PC-3 (cell line): ENCODE data around the gene TTLL4. TPM values are rescaled to one million over a fixed set of nuclear protein-coding genes. Genes with fewer than 3 reads are reported as not detected.
A peak's percentile ranks its signal among the peaks of the same experiment; 100 is the strongest.

ENCODE experiments used
- ATAC-seq: fragments of 200-7000 bp; cut with Tn5 transposase; 2 replicates; pipeline ENCODE4 v1.9.1; 2020; ENCODE audit warnings: mild to moderate bottlenecking, moderate library complexity
- Bru-seq: library from RNA; stranded (reverse); fragments of 400-500 nt; gene quantifications from one replicate; lab custom pipeline; 2021; lab: Mats Ljungman, UMichigan
- BruChase-seq, 2 experiments: library from RNA; stranded (reverse); fragments of 400-500 nt; gene quantifications; one replicate each; lab custom pipeline; 2021; lab: Mats Ljungman, UMichigan
- BruUV-seq: library from RNA; stranded (reverse); fragments of 400-500 nt; replicated peaks from 2 replicates; lab custom pipeline; 2021; lab: Mats Ljungman, UMichigan
- CTCF ChIA-PET: fragments of 300-600 bp; sonication (Branson Sonifier 250); formaldehyde crosslinking; loops from one replicate; lab custom pipeline; 2022; ENCODE audit warnings: antibody characterized with exemption; lab: Charles Lee
- POLR2A ChIA-PET: fragments of 300-600 bp; sonication (Branson Sonifier 250); formaldehyde crosslinking; loops from one replicate; lab custom pipeline; 2022; ENCODE audit warnings: antibody characterized with exemption; ENCODE audit not compliant: unreplicated experiment; lab: Charles Lee
- DNase-seq: peaks from one replicate; pipeline ENCODE4 v3.0.0-alpha.2; 2015
- H2AFZ ChIP-seq: fragments of 300-600 bp; sonication (generic); 2 replicates; pipeline ENCODE4 v1.6.0; 2016; ENCODE audit warnings: antibody characterized with exemption, low read length
- H3F3A ChIP-seq: fragments of 300-600 bp; sonication (generic); one replicate; pipeline ENCODE4 v1.6.0; 2017; ENCODE audit warnings: antibody characterized with exemption, low read length, control low read depth, mild to moderate bottlenecking; ENCODE audit not compliant: unreplicated experiment
- H3K27ac ChIP-seq: fragments of 300-600 bp; sonication (generic); 2 replicates; pipeline ENCODE4 v1.5.1; 2016; ENCODE audit warnings: mild to moderate bottlenecking, low read length
- H3K27me3 ChIP-seq: fragments of 300-600 bp; sonication (generic); 2 replicates; pipeline ENCODE4 v1.6.1; 2016; ENCODE audit warnings: low read length, mixed read lengths
- H3K36me3 ChIP-seq: fragments of 300-600 bp; sonication (generic); 2 replicates; pipeline ENCODE4 v1.6.1; 2016; ENCODE audit warnings: low read depth, mixed run types, low read length, mixed read lengths
- H3K4me1 ChIP-seq: fragments of 300-600 bp; sonication (generic); 2 replicates; pipeline ENCODE4 v1.5.1; 2016; ENCODE audit warnings: low read length; ENCODE audit not compliant: insufficient read depth
- H3K4me2 ChIP-seq: fragments of 300-600 bp; sonication (generic); 2 replicates; pipeline ENCODE4 v1.6.0; 2016; ENCODE audit warnings: low read length
- H3K4me3 ChIP-seq: fragments of 300-600 bp; sonication (generic); 2 replicates; pipeline ENCODE4 v1.5.1; 2016; ENCODE audit warnings: mild to moderate bottlenecking, low read length, mixed read lengths
- H3K79me2 ChIP-seq: fragments of 300-600 bp; sonication (generic); 2 replicates; pipeline ENCODE4 v1.6.1; 2017; ENCODE audit warnings: low read length, mixed read lengths
- H3K9ac ChIP-seq: fragments of 300-600 bp; sonication (generic); 2 replicates; pipeline ENCODE4 v1.6.0; 2016; ENCODE audit warnings: mild to moderate bottlenecking, low read length
- H3K9me2 ChIP-seq: fragments of 300-600 bp; sonication (generic); replicated peaks from 2 replicates; pipeline ENCODE4 v1.6.1; 2016; ENCODE audit warnings: mixed run types, low read length, mixed read lengths
- H3K9me3 ChIP-seq: fragments of 300-600 bp; sonication (generic); 2 replicates; pipeline ENCODE4 v1.6.1; 2016; ENCODE audit warnings: low read length, mixed read lengths
- H4K20me1 ChIP-seq: fragments of 300-600 bp; sonication (generic); 2 replicates; pipeline ENCODE4 v1.6.1; 2016; ENCODE audit warnings: low read length, mixed read lengths
- EZH2 ChIP-seq: fragments of 300-600 bp; sonication (generic); IDR thresholded peaks from one replicate; pipeline ENCODE4 v1.6.1; 2017; ENCODE audit warnings: antibody characterized with exemption, mild to moderate bottlenecking, low read length; ENCODE audit not compliant: unreplicated experiment
- EZH2phosphoT487 ChIP-seq: fragments of 300-600 bp; sonication (generic); IDR thresholded peaks from 2 replicates; pipeline ENCODE4 v1.6.1; 2018; ENCODE audit warnings: mild to moderate bottlenecking, antibody characterized with exemption, low read length, borderline replicate concordance
- intact Hi-C: fragments of 100-400 bp; cut with micrococcal nuclease; formaldehyde crosslinking; loops from 2 replicates; pipeline ENCODE4 v1.9.0; 2023
- long read RNA-seq: library from polyadenylated mRNA; unstranded; transcript quantifications from one replicate; pipeline ENCODE4 v2.0.0, GENCODE V29; 2021; ENCODE audit not compliant: unreplicated experiment
- total RNA-seq: library from RNA; depleted of rRNA; stranded (reverse); fragments of >200 nt; gene quantifications from 2 replicates; pipeline ENCODE4 v1.2.3, GENCODE V29; 2014; rRNA removed
- TF ChIP-seq, protein P1 (sequence below): fragments of 300-600 bp; sonication (generic); conservative IDR thresholded peaks from 2 replicates; pipeline ENCODE4 v1.5.1; 2017; ENCODE audit warnings: antibody characterized with exemption, low read depth, mild to moderate bottlenecking, low read length

The TTLL4 gene, protein sequence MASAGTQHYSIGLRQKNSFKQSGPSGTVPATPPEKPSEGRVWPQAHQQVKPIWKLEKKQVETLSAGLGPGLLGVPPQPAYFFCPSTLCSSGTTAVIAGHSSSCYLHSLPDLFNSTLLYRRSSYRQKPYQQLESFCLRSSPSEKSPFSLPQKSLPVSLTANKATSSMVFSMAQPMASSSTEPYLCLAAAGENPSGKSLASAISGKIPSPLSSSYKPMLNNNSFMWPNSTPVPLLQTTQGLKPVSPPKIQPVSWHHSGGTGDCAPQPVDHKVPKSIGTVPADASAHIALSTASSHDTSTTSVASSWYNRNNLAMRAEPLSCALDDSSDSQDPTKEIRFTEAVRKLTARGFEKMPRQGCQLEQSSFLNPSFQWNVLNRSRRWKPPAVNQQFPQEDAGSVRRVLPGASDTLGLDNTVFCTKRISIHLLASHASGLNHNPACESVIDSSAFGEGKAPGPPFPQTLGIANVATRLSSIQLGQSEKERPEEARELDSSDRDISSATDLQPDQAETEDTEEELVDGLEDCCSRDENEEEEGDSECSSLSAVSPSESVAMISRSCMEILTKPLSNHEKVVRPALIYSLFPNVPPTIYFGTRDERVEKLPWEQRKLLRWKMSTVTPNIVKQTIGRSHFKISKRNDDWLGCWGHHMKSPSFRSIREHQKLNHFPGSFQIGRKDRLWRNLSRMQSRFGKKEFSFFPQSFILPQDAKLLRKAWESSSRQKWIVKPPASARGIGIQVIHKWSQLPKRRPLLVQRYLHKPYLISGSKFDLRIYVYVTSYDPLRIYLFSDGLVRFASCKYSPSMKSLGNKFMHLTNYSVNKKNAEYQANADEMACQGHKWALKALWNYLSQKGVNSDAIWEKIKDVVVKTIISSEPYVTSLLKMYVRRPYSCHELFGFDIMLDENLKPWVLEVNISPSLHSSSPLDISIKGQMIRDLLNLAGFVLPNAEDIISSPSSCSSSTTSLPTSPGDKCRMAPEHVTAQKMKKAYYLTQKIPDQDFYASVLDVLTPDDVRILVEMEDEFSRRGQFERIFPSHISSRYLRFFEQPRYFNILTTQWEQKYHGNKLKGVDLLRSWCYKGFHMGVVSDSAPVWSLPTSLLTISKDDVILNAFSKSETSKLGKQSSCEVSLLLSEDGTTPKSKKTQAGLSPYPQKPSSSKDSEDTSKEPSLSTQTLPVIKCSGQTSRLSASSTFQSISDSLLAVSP
- total RNA-seq (21.0 and 32.9 TPM in 2 replicates), Bru-seq, nascent RNA (percentile 72 among the genes with signal in this experiment), BruChase-seq, experiment 1, labeled RNA remaining after a 6-hour chase (percentile 77 among the genes with signal in this experiment), BruChase-seq, experiment 2, labeled RNA remaining after a 2-hour chase (percentile 73 among the genes with signal in this experiment)
- long read RNA-seq, full-length matches to known transcripts = 9 of 22 reads
- long read RNA-seq, partial matches to known transcripts = 4 of 22 reads
- long read RNA-seq, other reads (novel, unspliced or antisense) = 9 of 22 reads

DNA sequence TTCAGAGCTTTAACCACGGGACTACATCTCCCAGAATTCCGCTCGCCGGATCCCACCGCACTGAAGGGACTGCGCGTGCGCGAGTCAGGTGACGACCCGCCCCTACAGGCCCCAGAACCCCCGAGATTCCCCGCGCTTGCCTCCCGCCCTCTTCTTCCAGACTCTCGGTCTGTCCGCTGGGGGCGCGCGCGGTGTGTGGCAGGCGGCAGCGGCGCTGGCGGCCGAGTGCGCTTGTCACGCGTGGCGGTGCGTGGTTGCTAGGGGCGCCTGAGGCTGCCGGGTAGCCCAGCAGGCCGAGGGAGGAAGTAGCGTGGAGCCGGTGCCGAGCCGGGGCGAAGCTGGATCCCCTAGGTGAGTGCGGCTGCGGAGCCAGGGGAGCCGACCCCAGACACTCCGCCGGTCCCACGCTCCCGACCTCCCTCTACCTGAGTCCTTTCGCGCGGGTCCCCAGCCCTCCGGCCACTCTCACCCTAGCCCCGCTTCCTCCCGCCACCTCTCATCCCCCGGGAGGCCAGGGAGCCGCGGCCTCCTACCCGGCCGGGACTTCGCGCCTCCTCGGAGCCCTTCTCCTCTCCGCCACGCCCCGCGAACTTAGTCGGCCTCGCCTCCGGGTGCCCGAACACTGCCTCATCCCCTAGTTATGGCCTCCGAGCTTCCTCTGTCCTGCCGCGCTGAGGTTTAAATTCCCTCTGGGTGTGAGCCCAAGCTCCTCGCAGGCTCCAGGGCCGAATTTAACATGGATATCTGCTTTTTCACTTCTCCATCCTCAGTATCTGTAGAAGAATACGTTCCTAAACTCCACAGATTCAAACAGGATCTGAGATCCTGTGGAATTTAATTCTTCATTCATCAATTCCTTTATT is at the start of gene TTLL4:
TSS of gene TTLL4 (plus strand) at position 149 of the 863 bp plus-strand sequence. CDS start 26,842 bp downstream, outside the sequence.
- H3K9me2 ChIP-seq = no peaks in the 10 kb centered on the region
- no TSS peak for BruUV-seq
- peak within 1 kb of the TSS; percentile 86 for H2AFZ ChIP-seq
- H3K27me3 ChIP-seq = no peaks in the 10 kb centered on the region
- intact Hi-C loops = loop anchor here (1.0 to 5.0 kb wide), 4 partner anchors 20 to 136 kb away; partner anchors contain the start of genes BCS1L, CYP27A1 and ZNF142
- 0 out of 2 replicates have a peak, but pooled peaks cover under 1% of the 10 kb centered on the region for H3K36me3 ChIP-seq
- peak; percentile 96 for DNase-seq
- peak within 1 kb of the TSS; percentile 93 for H3K4me2 ChIP-seq
- H3K4me1 ChIP-seq = peaks cover 21% of the 10 kb centered on the region
- ChIA-PET CTCF (interaction anchor here (0.6 to 1.6 kb wide), 4 partner anchors 17 to 788 kb away, joined by 3 to 5 read pairs (median 4); partner anchors contain the start of genes BCS1L, GMPPA and ZNF142), POLR2A (interaction anchor here (0.6 kb wide), 2 partner anchors 17 to 40 kb away, joined by 4 to 9 read pairs; no protein-coding TSS in a partner anchor)
- H3K9me3 ChIP-seq = no peaks in the 10 kb centered on the region
- peak within 1 kb of the TSS; percentile 90 for H3K9ac ChIP-seq
- no peak for TF ChIP-seq EZH2
- TF ChIP-seq EZH2phosphoT487 = no peak
- TF ChIP-seq, protein P1, sequence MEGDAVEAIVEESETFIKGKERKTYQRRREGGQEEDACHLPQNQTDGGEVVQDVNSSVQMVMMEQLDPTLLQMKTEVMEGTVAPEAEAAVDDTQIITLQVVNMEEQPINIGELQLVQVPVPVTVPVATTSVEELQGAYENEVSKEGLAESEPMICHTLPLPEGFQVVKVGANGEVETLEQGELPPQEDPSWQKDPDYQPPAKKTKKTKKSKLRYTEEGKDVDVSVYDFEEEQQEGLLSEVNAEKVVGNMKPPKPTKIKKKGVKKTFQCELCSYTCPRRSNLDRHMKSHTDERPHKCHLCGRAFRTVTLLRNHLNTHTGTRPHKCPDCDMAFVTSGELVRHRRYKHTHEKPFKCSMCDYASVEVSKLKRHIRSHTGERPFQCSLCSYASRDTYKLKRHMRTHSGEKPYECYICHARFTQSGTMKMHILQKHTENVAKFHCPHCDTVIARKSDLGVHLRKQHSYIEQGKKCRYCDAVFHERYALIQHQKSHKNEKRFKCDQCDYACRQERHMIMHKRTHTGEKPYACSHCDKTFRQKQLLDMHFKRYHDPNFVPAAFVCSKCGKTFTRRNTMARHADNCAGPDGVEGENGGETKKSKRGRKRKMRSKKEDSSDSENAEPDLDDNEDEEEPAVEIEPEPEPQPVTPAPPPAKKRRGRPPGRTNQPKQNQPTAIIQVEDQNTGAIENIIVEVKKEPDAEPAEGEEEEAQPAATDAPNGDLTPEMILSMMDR = peak; percentile 85
- peak within 1 kb of the TSS; percentile 59 for H3K27ac ChIP-seq
- H3K4me3 ChIP-seq = peak within 1 kb of the TSS; percentile 84
- peaks cover 5% of the 10 kb centered on the region; the same call in 1 of the 2 replicates for H4K20me1 ChIP-seq
- H3F3A ChIP-seq = no peaks in the 10 kb centered on the region
- peaks cover 50% of the 10 kb centered on the region for H3K79me2 ChIP-seq
- ATAC-seq = peak; percentile 91

DNA sequence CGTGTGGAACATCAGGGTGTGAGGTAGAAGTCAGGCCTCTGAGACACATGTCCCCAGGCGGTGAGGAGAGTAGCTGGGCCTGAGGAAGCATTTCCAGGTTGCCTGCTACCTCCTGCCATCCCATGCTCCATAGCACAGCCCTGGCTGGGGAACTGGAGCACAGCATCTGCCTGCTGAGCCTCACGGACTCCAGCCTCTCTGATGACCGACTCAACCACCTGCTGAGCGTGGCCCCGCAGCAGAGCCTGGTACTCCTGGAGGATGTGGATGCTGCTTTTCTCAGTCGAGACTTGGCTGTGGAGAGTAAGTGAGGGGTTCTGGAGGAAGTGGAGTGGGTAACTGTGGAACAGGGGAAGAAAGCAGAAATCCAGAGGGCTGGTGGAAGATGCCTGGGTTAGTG is 48.3 kb upstream of the TTLL4 start:
- ATAC-seq (no peak), DNase-seq (no peak)
- H3K4me1 ChIP-seq = peaks cover 20% of the 10 kb centered on the region
- peaks cover 36% of the 10 kb centered on the region for H3K36me3 ChIP-seq
- H4K20me1 ChIP-seq = no peaks in the 10 kb centered on the region
- H3F3A ChIP-seq = no peaks in the 10 kb centered on the region
- no peaks in the 10 kb centered on the region for H3K27me3 ChIP-seq
- ChIA-PET CTCF (no interaction called here), POLR2A (no interaction called here)
- H3K79me2 ChIP-seq = peaks cover 38% of the 10 kb centered on the region
- no peak overlapping the region for H3K27ac ChIP-seq
- no peak overlapping the region for H3K4me2 ChIP-seq
- H3K9ac ChIP-seq = no peak overlapping the region
- H3K9me2 ChIP-seq = no peaks in the 10 kb centered on the region
- intact Hi-C loops = no loop called here
- TF ChIP-seq EZH2 = no peak
- no peak for TF ChIP-seq EZH2phosphoT487
- TF ChIP-seq, protein P1 = no peak
- H3K9me3 ChIP-seq = no peaks in the 10 kb centered on the region
- no peak overlapping the region for H2AFZ ChIP-seq
- no TSS peak for BruUV-seq
- H3K4me3 ChIP-seq = no peak overlapping the region
